Mesothelial cell of epicardium (in vitro differentiated cells): Measurements from ENCODE around the gene RIN1. TPM values are rescaled to one million over a fixed set of nuclear protein-coding genes. Genes with fewer than 3 reads are reported as not detected.

Source experiments
- DNase-seq, 2 experiments: peaks; one replicate each; pipeline ENCODE4 v3.0.0; 2021; ENCODE audit warnings: low spot score in 2 of 2; ENCODE audit not compliant: unreplicated experiment in 2 of 2
- H3K27ac Mint-ChIP-seq: 2 replicates; pipeline ENCODE4 v1.8.0; 2021; ENCODE audit warnings: mixed read lengths
- H3K27me3 Mint-ChIP-seq: 2 replicates; pipeline ENCODE4 v1.8.0; 2021; ENCODE audit warnings: low read depth, mixed read lengths
- H3K36me3 Mint-ChIP-seq: 2 replicates; pipeline ENCODE4 v1.8.0; 2021; ENCODE audit warnings: mixed read lengths
- H3K4me1 Mint-ChIP-seq: 2 replicates; pipeline ENCODE4 v1.8.0; 2021; ENCODE audit warnings: mixed read lengths
- H3K4me3 Mint-ChIP-seq: 2 replicates; pipeline ENCODE4 v1.8.0; 2021; ENCODE audit warnings: mild to moderate bottlenecking, moderate library complexity, mixed read lengths
- H3K9me3 Mint-ChIP-seq: 2 replicates; pipeline ENCODE4 v1.8.0; 2021; ENCODE audit warnings: mixed read lengths
- total RNA-seq: library from RNA; stranded (reverse); gene quantifications from 3 replicates; pipeline ENCODE4 v1.2.1, GENCODE V29; 2021
- TF ChIP-seq, protein P1 (sequence below): fragments of 200-600 bp; sonication (generic); IDR thresholded peaks from one replicate; pipeline ENCODE4 v1.5.0; 2021; ENCODE audit warnings: antibody characterized with exemption; ENCODE audit not compliant: unreplicated experiment

The RIN1 gene
- total RNA-seq, 1 donor from 2014 or later: 7.1 TPM

DNA sequence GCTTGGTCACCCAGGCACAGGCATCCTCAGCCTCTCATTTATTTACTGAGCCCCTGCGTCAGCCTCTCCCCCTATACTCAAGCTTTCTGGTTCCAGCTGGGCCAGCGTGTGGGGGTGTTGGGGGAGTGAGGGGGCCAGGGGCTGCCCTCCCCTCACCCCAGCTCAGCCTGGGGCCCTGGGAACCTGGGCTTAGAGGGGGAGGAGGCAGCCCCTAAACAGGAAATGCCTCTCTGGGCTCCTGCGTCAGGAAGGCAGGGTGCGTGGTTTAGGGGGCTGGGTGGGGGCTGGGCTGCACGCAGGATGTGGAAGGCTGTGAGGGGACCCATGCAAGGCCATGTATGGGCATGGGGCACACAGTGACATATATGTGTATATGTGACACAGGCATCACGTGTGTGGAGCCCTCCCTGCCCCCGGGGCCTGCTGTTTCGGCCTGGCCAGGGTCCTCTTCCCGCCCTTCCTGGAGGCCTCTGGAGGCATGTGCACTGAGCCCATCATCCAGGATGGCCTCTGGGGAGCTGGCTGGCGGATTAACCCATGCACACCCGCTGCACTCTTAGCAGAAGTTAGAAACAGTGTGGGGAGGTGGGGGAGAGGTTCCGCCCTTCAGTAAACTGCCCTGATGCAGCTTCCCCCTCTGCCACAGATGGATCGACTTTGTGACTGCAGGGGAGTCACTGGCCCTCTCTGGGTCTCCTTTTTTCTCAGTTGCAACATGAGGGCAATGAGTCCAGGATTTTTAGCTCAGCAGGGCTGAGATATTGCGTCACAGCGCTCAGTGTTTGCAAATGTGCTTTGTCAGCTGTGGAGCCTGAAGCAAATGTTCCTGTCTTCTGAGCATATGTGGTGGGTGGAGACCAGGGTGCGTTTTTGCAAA is 18.3 kb downstream of the RIN1 start:
- Mint-ChIP-seq H3K36me3 (no peaks in the 10 kb centered on the region), H3K9me3 (peaks cover 6% of the 10 kb centered on the region), H3K4me3 (peak overlapping the region; percentile 60), H3K27ac (peak overlapping the region; percentile 97), H3K4me1 (peaks cover 46% of the 10 kb centered on the region), H3K27me3 (no peaks in the 10 kb centered on the region)
- no peak for DNase-seq
- TF ChIP-seq, protein P1, sequence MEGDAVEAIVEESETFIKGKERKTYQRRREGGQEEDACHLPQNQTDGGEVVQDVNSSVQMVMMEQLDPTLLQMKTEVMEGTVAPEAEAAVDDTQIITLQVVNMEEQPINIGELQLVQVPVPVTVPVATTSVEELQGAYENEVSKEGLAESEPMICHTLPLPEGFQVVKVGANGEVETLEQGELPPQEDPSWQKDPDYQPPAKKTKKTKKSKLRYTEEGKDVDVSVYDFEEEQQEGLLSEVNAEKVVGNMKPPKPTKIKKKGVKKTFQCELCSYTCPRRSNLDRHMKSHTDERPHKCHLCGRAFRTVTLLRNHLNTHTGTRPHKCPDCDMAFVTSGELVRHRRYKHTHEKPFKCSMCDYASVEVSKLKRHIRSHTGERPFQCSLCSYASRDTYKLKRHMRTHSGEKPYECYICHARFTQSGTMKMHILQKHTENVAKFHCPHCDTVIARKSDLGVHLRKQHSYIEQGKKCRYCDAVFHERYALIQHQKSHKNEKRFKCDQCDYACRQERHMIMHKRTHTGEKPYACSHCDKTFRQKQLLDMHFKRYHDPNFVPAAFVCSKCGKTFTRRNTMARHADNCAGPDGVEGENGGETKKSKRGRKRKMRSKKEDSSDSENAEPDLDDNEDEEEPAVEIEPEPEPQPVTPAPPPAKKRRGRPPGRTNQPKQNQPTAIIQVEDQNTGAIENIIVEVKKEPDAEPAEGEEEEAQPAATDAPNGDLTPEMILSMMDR: no peak

DNA sequence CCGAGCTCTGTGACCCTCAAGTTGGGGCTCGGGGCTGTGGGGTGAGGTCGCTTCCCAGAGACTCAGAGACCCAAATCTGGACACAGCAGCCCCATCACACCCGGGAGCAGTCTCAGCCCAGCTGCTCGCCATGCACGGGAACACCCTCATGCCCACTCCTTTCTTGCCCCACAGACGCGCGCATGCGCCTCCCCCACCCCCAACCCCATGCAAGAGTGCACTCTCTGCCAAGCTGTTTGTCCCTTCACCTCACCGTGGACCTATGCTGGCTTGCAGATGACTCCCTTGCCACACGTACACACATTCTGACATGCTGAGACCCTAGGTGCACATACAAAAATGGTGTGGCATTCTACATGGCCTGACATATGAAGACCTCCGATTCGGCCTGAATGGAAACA is 18.9 kb downstream of the RIN1 start:
- H3K36me3 Mint-ChIP-seq: no peaks in the 10 kb centered on the region
- peaks cover 46% of the 10 kb centered on the region for H3K4me1 Mint-ChIP-seq
- no peaks in the 10 kb centered on the region for H3K27me3 Mint-ChIP-seq
- H3K9me3 Mint-ChIP-seq: peaks cover 6% of the 10 kb centered on the region
- no peak for DNase-seq
- TF ChIP-seq, protein P1: no peak
- peak overlapping the region; percentile 97 for H3K27ac Mint-ChIP-seq
- peak overlapping the region; percentile 60 for H3K4me3 Mint-ChIP-seq

DNA sequence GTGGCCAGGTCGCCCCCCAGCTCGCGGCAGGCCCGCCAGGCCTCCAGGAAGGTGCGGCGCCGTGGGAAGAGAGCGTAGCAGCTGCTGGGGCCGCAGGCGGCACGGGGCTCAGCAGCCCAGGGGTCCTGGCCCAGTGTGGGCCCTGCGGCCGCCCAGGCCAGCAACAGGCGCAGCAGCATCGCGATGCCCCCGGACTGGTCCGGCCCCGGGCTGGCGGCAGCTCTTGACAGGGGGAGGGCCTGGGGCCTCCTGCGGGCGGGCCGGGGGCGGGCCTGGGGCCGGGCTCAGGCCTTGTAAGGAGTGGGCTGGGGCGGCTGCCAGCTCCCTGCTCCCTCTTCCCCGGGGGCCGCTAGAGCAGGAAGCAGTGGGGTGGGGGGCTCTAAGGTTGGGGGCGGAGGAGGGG is 19.4 kb downstream of the RIN1 start, which contains the start of gene CD248:
CD248 (minus strand) TSS at position 196 of the 403 bp plus-strand sequence; CDS start at position 179, 17 bp downstream.
- TF ChIP-seq, protein P1: no peak
- H3K36me3 Mint-ChIP-seq: no peaks in the 10 kb centered on the region
- peaks cover 47% of the 10 kb centered on the region for H3K4me1 Mint-ChIP-seq
- H3K27me3 Mint-ChIP-seq: no peaks in the 10 kb centered on the region
- peak in 1 of 2 experiments; percentile 68 for DNase-seq
- H3K9me3 Mint-ChIP-seq: peaks cover 6% of the 10 kb centered on the region
- peak within 1 kb of the TSS; percentile 84 for H3K4me3 Mint-ChIP-seq
- H3K27ac Mint-ChIP-seq: peak within 1 kb of the TSS; percentile 97

DNA sequence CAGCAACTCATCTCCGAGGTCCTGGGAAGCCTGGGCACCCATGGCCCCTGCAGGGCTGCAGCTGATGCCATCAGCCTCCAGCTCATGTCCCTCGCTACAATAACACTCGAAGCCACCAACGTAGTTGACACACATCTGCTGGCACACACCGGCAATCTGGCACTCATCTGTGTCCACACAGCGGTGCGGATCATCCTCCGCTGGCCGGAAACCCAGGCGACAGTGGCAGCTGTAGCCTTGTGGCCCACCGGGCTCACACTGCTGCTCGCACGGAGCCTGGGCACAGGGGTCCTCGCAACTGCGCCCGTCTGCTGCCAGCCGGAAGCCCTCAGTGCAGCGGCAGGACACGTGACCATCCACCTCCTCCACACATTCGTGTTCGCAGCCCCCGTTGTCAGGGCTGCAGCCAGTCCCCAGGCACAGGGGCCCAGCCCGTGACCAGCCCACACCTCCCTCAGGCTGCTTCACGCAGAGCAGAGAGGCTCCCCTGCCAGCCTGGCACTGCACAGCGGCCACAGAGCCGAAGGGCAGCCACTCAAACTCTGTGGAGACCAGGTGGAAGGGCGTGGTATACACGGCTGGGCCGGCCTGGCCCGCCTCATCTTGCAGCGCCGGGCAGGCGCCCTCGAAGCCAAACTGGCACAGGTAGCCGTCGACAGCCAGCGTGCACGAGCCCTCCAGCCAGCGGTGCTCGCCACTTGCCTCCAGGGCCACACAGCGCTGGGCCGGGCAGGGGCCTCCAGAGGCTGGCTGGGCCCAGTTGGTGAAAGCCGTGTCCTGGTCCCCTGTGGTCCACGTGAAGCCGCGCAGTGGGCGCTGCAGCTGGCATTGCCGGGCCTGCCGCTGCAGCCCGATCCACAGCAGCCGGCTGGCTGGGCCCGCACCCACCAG is 20.1 kb downstream of the RIN1 start:
- Mint-ChIP-seq H3K27ac (peak overlapping the region; percentile 89), H3K4me1 (peaks cover 48% of the 10 kb centered on the region), H3K27me3 (no peaks in the 10 kb centered on the region), H3K36me3 (no peaks in the 10 kb centered on the region), H3K9me3 (peaks cover 6% of the 10 kb centered on the region), H3K4me3 (peak overlapping the region; percentile 84)
- DNase-seq: no peak
- TF ChIP-seq, protein P1: no peak

DNA sequence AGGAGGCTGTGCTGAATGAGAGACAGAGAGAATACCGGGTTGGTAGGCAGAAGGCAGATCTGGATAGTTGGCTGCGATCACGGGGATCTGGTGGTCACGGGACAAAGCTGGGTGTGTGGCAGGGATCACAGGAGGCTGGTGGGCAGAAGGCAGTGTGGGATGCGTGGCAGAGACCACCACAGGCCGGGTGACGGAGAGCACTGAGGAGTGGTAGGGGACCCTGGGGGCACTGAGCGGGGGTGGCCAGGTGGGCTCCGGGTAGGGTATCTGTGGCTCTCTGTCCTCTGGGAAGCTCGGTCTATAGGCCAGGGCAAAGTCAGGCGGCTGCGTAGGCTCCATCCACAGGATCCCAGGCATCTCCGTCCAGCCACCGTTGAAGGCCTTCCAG is 20.7 kb downstream of the RIN1 start:
- H3K4me3 Mint-ChIP-seq: peak overlapping the region; percentile 84
- TF ChIP-seq, protein P1: no peak
- no peaks in the 10 kb centered on the region for H3K27me3 Mint-ChIP-seq
- peaks cover 6% of the 10 kb centered on the region for H3K9me3 Mint-ChIP-seq
- DNase-seq: no peak
- H3K4me1 Mint-ChIP-seq: peaks cover 48% of the 10 kb centered on the region
- no peaks in the 10 kb centered on the region for H3K36me3 Mint-ChIP-seq
- peak overlapping the region; percentile 89 for H3K27ac Mint-ChIP-seq
